Medulla oblongata (tissue), 1 donor: Measurements from ENCODE around the gene B4GALNT2.
"Not testable (repeated sequence)": the region's sequence is repeated elsewhere in the genome, so short reads cannot be mapped to it uniquely, and the experiment has no call there.

Source experiments
- DNase-seq: peaks from one replicate; pipeline ENCODE4 v3.0.0-alpha.2; 2015; ENCODE audit errors: extremely low spot score

B4GALNT2 gene

DNA sequence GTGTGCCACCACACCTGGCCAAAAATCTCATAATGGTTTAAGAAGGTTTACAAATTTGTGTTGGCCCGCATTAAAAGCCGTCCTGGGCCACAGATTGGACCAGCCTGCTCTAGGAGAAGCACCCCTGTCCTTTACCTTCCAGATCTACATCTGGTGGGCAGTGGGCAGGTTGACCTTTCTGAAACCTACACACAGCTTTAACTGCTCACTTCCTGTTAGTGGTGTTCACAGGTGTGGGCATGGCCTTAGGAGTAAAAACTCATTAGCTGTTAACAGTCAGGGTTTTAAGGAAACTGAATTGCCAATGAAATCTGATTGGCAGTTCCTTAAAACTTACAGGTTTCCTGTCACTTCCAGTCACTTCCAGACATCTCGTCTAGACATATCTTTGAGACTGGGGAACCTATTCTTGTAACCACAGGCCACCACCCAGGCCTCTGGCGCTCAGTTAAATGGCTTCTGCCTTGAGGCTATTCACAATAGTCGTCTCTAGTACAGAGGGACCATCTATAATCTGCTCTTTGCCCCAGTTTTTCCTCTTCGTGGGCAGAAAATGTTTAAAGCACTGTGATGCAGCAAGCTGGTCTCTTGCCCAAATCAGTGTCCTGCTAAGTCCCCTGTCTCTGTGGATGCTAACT, 48.5 kb downstream of the B4GALNT2 start:
- DNase-seq: peak; percentile 7

DNA sequence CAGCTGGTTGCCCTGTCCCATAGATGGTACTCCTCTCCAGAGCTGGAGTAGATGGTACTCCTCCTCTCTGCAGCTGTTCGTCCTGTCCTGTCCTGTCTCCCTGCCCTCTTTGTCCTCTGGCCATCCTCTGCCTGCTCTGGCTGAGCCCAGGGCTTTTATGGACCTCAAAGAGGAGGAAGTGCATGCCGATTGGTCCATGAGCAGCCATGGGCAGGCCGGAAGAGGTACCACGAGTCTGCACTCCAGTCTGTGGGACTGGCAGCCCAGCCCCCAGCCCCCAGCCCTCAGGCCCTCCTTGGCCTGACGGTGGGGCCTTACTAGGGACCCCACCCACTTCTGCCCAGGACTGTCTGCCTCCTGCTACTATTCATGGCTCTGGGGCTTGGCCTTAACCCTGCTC, 50.8 kb downstream of the B4GALNT2 start:
- DNase-seq: no peak

DNA sequence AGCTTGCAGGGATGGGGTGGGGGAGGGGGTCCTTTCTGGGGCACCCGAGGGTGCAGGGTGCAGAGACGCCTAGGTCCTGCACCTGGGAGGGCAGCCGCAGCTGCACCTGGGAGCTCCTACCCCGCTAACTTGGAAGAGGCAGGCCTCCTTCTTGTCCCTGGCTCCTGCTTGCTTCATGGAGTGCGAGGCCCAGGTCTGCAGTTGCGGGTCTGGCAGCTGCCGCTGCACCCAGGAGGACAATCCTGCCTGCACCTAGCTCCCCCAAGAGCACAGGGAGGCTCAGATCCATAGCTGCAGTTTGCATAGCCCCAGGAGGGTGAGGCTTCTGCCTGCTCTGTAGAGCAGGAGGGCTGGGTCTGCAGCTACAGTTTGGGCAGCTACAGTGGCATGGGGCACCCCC, 51.2 kb downstream of the B4GALNT2 start:
- DNase-seq: no peak

DNA sequence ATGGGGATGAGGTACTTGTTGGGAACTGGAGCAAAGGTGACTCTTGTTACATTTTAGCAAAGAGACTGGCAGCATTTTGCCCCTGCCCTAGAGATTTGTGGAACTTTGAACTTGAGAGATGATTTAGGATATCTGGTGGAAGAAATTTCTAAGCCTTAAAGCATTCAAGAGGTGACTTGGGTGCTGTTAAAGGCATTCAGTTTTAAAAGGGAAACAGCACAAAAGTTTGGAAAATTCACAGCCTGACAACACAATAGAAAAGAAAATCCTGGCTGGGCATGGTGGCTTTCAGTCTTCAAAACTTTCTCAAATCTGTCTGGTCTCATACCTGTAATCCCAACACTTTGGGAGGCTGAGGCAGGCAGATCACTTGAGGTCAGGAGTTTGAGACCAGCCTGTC, 52.0 kb downstream of the B4GALNT2 start:
- DNase-seq: not testable (repeated sequence)

DNA sequence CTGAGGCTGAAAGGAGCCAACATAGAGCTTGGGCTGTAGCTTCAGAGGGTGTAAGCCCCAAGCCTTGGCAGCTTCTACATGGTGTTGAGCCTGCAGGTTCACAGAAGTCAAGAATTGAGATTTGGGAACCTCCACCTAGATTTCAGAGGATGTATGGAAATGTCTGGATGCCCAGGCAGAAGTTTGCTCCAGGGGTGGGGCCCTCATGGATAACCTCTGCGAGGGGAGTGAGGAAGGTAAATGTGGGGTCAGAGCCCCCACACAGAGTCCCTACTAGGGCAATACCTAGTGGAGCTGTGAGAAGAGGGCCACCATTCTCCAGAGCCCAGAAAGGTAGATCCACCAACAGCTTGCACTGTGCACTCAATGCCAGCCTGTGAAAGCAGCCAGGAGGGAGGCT, 52.8 kb downstream of the B4GALNT2 start:
- not testable (repeated sequence) for DNase-seq

DNA sequence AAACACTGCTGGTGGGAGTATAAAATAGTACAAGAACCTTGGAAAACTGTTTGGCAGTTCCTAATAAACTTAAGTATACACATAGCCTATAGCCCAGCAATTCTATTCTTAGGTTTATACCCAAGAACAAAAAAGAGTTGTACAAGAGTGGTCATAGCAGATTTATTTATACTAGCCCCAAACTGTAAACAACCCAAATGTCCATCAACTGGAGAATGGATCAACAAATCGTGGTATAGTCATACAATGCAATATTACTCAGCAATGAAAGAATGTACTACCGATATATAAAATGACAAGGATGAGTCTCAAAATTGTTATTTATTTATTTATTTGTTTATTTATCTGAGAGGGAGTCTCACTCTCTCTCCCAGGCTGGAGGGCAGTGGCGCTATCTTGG, 54.7 kb downstream of the B4GALNT2 start:
- no peak for DNase-seq

DNA sequence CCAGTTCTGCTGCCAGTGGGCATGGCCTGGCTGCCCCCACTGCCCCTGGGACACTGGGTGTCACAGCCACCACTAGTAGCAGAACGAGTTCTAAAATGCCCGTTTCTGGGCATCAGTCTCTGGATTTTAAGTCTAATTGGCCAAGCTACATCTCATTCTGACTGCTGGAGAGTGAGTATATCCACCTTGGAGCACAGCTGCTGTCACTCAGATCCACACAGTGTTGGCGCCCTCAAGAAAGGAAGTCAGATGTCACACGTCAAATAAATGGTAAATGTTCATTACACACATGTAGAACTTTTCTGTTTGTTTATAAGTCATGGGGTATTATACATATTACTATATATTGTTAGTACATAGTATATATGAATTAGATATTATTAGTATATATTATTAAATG, 58.4 kb downstream of the B4GALNT2 start:
- DNase-seq: peak; percentile 22

DNA sequence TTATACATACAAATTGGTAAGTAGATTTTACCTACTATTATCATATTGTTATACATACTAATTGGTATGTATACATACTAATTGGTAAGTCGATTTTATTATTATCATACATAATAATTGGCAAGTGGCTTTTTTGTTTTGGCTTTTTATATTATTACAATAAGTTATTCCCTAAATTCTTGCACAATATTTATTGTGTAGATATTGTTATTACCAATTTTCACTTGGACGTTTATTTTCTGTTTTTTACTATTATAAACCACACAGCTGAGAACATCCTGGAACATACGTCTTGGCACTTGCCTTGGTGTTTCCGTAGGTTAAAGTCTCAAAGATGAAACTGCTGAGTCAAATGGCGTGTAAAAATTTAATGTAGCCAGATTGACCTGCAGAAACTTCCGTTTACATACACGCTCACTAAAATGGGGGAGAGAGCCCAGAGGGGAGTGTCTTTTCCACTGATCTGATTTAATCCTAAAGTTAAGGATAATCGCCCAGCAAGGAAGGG, 58.9 kb downstream of the B4GALNT2 start:
- DNase-seq: no peak

DNA sequence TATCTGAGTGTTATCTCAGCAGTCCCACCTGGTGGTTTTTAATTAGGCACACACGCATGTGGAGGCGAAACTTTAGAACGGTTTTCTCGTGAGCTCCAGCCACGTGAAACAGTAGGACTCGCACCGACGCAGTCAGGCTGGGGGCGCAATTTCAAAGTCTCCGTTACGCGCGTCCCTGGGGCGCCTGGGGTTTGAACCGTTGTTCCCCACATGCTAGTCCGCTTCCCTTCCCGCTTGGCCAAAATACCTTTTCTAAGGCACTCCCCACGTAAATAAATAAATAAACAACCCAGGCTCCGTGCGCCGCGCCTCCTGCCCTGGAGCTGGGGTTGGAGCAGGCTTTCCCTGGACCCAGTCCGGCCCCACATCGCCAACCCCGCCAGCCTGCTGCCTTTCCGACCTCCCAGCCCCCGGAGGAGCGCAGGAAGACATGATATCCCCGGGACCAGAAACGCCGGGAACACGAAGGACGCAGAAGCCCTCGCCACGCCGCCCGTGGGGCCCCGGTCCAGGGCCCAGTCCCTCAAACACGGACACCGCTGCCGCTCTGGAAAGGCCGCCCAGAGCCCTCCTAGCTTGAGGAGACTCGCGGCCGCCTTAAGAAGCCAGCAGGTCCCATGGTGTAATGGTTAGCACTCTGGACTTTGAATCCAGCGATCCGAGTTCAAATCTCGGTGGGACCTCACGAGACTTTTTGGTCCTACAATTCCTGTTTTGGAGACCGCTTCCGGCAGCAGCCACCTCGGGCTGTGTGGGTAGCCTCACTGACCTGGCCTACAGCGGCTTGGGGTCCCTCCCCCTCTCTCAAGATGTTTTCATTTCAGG, 59.6 kb downstream of the B4GALNT2 start:
- peak; percentile 96 for DNase-seq

DNA sequence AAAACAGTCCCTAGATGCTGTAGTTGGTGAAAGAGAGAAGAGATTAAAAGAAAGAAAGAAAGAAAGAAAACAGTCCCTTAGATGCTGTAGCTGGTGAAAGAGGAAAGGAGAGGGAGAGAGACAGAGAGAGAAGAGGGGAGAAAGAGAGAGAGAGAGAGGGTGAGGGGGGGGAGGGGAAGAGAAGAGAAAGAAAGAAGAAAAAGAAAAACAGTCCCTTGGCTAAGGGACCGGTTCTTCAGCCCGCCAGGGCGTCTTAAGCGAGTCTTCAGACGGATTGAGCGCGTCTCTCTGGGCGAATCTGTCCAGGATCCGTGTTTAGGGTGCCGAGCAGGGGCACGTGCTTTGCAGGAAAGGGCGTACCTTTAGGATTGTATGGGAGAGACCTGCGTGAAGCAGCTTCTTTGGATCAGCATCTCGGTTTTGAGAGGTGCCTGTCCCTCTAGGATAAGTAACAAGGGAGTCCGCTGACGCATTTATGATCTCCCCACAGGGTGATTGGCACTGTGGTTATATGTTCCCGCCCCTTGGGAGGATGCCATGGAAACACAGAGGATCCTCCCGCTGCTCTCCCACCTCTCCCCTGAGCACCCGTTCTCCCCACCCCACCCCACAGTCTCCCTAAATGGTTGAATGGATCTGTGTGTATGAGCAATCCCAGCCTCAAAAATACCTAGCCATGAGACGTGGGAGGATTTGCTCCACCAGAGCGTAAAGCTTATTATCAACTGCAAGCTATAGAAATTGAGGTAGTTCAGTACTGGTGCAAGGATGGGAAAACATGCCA, 61.1 kb downstream of the B4GALNT2 start:
- DNase-seq: peak; percentile 83

DNA sequence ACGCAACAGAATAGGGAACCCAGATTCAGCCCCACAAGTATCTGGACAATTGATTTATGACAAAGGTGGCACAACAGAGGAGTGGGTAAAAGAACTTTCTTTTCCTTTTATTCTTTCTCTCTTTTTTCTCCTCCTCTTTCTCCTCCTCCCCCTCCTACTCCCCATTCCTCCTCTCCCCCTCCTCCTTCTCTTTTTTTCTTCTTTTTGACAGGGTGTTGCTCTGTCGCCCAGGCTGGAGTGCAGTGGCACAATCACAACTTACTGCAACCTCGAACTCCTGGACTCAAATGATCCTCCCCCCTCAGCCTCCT, 61.7 kb downstream of the B4GALNT2 start:
- DNase-seq: no peak

DNA sequence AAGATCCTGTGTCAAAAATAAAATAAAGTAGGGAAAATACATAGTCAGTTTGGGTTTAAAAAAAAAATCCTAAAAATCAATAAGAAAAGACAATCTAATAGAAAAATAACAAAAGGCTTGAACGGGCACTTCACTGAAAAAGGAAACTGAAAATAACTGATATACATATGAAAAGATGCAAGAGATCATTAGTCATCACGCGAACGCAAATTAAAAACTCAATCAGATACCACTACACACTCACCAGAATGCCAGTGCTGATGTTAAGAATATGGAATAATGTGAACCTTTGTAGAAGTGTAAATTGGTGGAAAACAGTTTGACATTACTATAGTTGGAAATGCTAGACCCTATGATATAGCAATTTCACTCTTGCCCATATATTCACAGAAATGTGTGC, 63.2 kb downstream of the B4GALNT2 start:
- DNase-seq: no peak

DNA sequence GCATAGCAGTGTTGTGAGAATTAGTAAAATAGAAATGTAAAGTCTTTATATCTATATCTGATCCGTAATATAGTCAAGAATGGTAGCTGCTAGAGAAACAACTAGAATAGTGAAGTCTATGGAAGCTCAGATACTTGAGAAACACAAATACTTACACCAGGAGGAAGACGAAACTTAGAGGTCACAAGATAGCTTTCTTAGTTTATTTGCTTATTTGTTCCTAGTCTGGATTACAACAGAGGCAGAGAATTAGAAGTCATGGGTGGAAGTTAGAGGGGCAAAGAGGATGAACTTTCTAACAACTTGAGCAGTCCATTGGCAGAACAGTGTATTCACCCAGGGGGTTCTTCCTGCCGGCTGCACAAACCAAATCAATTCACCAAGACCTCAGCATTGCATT, 64.0 kb downstream of the B4GALNT2 start:
- DNase-seq: peak; percentile 60

DNA sequence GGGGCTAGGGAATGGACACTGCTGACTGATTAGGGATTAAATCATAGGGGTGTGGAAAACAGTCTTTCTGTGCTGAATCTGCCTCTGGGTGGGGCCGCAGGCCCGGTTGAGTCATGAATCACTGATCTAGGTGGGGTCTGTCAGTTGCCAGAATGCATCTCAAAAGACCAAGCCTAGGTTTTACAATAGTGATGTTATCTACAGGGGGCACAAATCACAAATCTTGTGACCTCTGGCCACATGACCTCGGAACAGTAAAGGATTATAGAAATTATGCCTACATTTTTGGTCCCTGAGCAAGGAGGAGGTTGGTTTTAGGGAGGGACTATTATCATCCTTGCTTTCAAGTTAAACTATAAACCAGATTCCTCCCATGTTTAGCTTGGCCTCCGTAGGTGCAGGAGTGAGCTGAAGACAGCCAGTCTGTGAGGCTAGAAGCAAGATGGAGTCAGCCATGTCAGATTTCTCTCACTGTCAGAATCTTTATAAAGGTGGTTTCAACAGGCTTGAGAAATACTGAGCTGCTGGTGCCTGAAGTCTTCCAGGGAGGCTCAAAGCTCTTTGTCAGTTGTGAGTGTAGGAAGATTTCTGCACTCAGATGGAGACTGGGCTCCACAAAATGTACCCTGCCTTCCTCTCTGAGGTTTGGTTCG, 64.9 kb downstream of the B4GALNT2 start:
- DNase-seq: no peak

DNA sequence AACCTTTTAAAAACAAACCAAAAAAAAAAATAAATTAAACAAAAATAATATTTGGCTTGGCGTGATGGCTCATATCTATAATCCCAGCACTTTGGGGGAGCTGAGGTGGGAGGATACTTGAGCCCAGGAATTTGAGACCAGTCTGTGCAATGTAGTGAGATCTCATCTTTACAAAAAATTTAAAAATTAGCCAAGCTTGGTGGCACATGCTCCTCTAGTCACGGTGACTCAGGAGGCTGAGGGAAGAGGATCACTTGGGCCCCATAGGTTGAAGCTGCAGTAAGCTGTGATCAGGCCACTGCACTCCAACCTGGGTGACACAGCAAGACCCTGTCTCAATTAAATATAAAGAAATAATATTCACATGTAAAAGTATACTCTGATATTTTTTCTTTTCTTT, 65.6 kb downstream of the B4GALNT2 start:
- DNase-seq: no peak

DNA sequence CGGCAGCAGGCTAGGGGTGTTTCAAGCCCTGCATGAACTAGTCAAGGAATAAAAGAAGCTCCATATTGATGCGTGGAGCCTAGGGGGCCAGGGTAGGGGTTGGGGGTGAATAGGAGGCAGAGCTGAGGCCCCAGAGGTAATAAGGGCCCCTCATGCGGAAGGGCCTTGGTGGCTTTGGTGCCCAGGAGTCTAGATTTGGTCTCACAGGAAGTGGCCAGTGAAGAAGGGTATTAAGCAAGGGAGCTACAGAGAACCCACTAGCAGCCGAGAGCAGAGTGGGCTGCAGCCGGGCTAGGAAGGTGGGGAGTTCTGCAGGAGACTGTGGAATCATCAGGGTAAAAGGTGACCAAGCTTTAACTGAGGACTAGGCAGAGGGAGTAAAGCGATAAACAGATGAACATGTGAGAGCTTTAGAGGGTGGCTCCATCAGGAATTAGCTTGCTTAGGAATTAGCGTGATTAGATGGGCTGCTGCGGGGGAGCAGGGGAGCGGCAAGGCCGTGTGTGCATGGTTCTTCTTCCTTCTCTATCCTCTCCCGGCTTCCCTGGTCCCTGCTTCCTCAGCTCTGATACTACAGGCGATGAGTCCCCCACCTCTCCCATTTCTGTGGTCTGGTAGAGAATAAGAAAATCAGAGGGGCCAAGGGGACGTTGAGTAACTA, 68.0 kb downstream of the B4GALNT2 start:
- DNase-seq: no peak

DNA sequence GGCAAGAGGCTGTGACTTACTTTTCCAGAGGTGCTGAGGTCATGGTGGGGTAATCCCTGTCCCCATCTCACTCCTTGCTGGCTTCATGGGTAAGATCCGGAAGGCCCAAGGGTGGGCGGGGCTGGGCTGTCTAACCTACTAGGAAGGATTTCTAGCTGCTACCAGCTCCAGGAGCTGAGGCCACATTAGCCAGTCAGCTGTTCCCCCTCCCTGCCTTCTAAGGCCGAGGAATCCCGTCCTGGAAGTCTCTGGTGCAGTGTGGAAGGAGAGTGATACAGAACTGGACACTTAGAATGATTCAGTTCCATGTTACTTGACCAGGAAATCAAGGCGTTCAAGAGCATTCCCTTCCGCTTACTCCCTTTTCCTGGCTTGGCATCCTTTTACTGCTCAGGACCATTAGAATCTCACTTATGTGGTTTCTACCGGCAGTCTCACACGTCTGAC, 68.9 kb downstream of the B4GALNT2 start:
- DNase-seq: no peak

DNA sequence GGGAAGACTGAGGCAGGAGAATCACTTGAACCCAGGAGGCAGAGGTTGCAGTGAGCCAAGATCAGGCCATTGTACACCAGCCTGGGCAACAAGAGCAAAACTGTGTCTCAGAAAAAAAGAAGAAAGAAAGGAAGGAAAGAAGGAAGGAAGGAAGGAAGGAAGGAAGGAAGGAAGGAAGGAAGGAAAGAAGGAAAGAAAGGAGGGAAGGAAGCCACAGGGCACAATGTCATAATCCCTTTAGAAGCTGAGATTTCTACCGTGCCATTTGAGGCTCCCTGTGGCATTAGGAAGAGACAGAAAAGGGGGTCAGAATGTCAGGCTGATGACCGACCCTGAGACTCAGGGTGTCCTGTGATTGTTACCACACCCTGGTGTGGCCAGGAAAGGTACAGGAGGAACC, 71.2 kb downstream of the B4GALNT2 start:
- DNase-seq: no peak

DNA sequence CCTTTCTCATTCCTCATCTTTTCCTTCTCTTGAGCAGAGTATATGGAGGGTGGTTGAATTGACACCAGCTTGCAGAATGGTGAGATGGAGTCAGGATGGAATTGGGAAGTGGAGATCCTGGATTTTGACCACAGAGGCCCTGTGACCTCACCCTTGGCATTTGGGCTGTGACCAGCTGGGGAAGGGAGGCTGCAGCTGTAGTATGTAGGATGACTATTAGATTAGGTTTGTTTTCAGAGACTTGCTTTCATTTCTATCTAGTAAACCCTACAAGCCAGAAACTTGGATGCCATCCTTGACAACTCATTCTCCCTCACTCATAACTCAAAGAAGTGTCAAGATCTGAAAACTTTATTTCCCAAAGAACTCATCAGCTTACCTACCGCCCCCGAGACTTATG, 71.9 kb downstream of the B4GALNT2 start:
- DNase-seq: no peak

DNA sequence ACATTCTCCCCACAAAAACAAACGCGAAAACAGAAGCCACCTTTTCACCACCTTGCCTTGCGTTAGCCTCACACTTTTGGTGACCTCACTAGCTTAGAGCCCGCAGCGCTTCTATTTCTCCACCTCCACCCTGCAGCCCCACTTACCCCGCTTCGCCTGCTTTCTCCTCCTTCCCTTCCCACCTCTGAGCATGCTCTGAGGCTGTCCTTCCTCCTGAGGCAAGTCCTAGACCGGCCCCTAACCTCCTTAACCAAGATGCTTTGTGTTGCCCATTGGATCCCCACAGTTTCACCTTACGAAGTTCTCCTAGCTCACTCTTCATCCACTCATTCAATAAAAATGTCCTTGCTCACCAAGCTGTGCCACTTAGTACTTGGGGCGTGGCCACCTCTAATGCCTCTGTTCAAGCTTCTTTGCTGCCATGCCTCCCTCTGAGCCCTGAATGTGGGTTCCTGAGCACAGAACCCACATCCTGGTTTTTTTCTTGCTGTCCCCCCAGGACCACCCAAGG, 76.5 kb downstream of the B4GALNT2 start:
- DNase-seq: no peak
